ENCODE results near the gene SLC6A19. TPM values are rescaled to one million over a fixed set of nuclear protein-coding genes. Genes with fewer than 3 reads are reported as not detected.

Gene SLC6A19
- total and polyA plus RNA-seq, 10 of the 15 experiments (the other 5 are each of a cell fraction or from before 2014, with no cell fraction given) = 0.01 to 0.03 TPM; not detected in 8

- H3K79me2 ChIP-seq (ENCODE audit: control insufficient read depth, insufficient read depth, low read length) = no peaks in the 10 kb centered on the region
- FAIRE-seq (no peak), ATAC-seq (no peak), DNase-seq (ENCODE audit: low read depth, low spot score) (no peak)
- peaks cover 0 to 3% of the 10 kb centered on the region in 2 experiments; a peak in 2 of 4 replicates for H3K36me3 ChIP-seq (ENCODE audit: control insufficient read depth in 2 of 2, insufficient read depth in 2 of 2, low read length in 1 of 2)
- no peak overlapping the region for H3K4me3 ChIP-seq
- H3K27ac ChIP-seq (ENCODE audit: control insufficient read depth, insufficient read depth) = no peak overlapping the region
- TF ChIP-seq STAT1 (conservative IDR thresholded peaks at IDR 0.05) (no peak), KDM1A (IDR thresholded peaks at IDR 0.05; ENCODE audit: borderline replicate concordance) (no peak), HDAC2 (IDR thresholded peaks at IDR 0.05) (no peak), NR2F1 (conservative IDR thresholded peaks at IDR 0.05) (no peak), CBFB (IDR thresholded peaks at IDR 0.05; ENCODE audit: low read depth) (no peak), NKRF (conservative IDR thresholded peaks at IDR 0.05) (no peak), HDAC6 (IDR thresholded peaks at IDR 0.05; ENCODE audit: unreplicated experiment) (no peak), YBX1 (IDR thresholded peaks at IDR 0.05) (no peak), JUND (IDR thresholded peaks at IDR 0.05; ENCODE audit: low read depth, low read length) (no peak), ESRRA (IDR thresholded peaks at IDR 0.05; ENCODE audit: low read length) (no peak), ASH2L (IDR thresholded peaks at IDR 0.05; ENCODE audit: borderline replicate concordance, low read depth) (no peak), SPI1 (IDR thresholded peaks at IDR 0.05; ENCODE audit: borderline replicate concordance, insufficient read depth, low read depth, low read length) (no peak), BCL11A (IDR thresholded peaks at IDR 0.05; ENCODE audit: low read depth, low read length) (no peak), POLR2AphosphoS5 (IDR thresholded peaks at IDR 0.05; ENCODE audit: low read length) (no peak)
- H3K4me2 ChIP-seq (ENCODE audit: control insufficient read depth, insufficient read depth) = no peak overlapping the region
- in situ Hi-C loops (cut with MboI) (no loop called here), intact Hi-C loops (cut with micrococcal nuclease; ENCODE audit: unreplicated experiment) (no loop called here)
- H3K9me3 ChIP-seq (replicated peaks; ENCODE audit: control insufficient read depth, insufficient read depth, low read length) = no peaks in the 10 kb centered on the region
- ChIA-PET CTCF (interaction anchor here (1.3 kb wide), 1 partner anchor 382 kb away, joined by 3 read pairs; no protein-coding TSS in a partner anchor), POLR2A (no interaction called here), RAD21 (ENCODE audit: unreplicated experiment) (no interaction called here), SMC1A (ENCODE audit: uncharacterized antibody, unreplicated experiment) (interaction anchor here (0.7 kb wide), 1 partner anchor 51 kb away, joined by 3 read pairs; no protein-coding TSS in a partner anchor)
- no peaks in the 10 kb centered on the region for H3K4me1 ChIP-seq (ENCODE audit: control insufficient read depth, insufficient read depth, low read length)
- no peaks in the 10 kb centered on the region for H4K20me1 ChIP-seq (ENCODE audit: control insufficient read depth, insufficient read depth)
- no peaks in the 10 kb centered on the region for H3K27me3 ChIP-seq (replicated peaks in 1 of 2; ENCODE audit: control insufficient read depth in 2 of 2, insufficient read depth in 2 of 2, low read length in 1 of 2)
- H2AFZ ChIP-seq (ENCODE audit: control insufficient read depth, low read depth, low read length) = no peak overlapping the region
- 53% methylated on average over 1 of the region's 1 CpG for WGBS (ENCODE audit: insufficient coverage, insufficient replicate concordance, low lambda C conversion rate, missing lambda C conversion rate)
- BruUV-seq (replicated peaks) = no TSS peak
- no peak overlapping the region for H3K9ac ChIP-seq (ENCODE audit: control insufficient read depth, insufficient read depth, low read length)
Measured at GRCh38 chr5:1262381-1262780, 61.0 kb downstream of the SLC6A19 start.

Measured in GM12878 (cell line).